ENCODE measurements around the gene SRGAP3.

DNA sequence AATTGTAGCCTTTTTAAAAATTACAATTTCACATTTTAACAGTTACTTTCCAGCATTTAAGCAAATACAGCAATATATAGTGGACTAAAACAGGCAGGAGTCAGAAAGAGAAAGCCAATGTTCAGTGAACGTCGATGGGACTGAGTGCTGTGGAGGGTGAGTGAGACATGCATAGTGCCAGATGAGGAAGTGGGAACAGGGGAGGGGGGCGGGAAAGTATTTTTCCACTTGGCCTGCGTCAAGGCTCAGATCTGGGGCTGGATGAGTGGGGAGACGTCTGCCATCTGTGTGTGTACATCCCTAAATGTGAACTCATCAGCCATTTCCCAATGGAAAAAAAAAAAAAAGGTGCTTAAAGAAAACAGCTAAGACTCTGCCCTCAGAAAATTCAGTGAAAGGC lies 266.9 kb downstream of the SRGAP3 start:
- TF ChIP-seq CTCF (IDR thresholded peaks at IDR 0.05; ENCODE audit: insufficient read depth, low read depth, low read length) = no peak
- no peak for TF ChIP-seq EZH2 (IDR thresholded peaks at IDR 0.05; ENCODE audit: insufficient read depth, low read length)
